H1 (cell line): ENCODE data around the gene CAPZB.

ENCODE experiments used
- CBX8 ChIP-seq: fragments of 300-800, 300-1000 bp; sonication (generic); IDR thresholded peaks from 2 replicates; pipeline ENCODE4 v1.7.1; 2016; ENCODE audit warnings: low read depth, low read length, borderline replicate concordance
- CHD1 ChIP-seq: IDR thresholded peaks from 2 replicates; pipeline ENCODE4 v1.6.1; 2012; ENCODE audit warnings: low read depth, low read length, improper control_type of control experiment
- CTCF ChIP-seq, 3 experiments: IDR thresholded peaks; 1 replicate in 2 of 3; 2 replicates in 1 of 3; pipeline versions ENCODE4 v1.5.1 to v1.6.1; 2011; ENCODE audit warnings: low read length in 3 of 3, mild to moderate bottlenecking in 3 of 3, inconsistent platforms in 2 of 3, low read depth in 1 of 3, moderate library complexity in 1 of 3; ENCODE audit not compliant: insufficient read depth in 1 of 3; ENCODE audit errors: control extremely low read depth in 1 of 3
- KDM1A ChIP-seq: fragments of 200-600, 300-600 bp; sonication (generic); IDR thresholded peaks from 2 replicates; pipeline ENCODE4 v1.7.1; 2016; ENCODE audit warnings: mild to moderate bottlenecking, low read length, borderline replicate concordance
- POLR2A ChIP-seq, 2 experiments: IDR thresholded peaks; 1 replicate in 1 of 2; 2 replicates in 1 of 2; pipeline ENCODE4 v1.6.1; 2011; ENCODE audit warnings: low read depth in 2 of 2, low read length in 2 of 2, mild to moderate bottlenecking in 2 of 2; ENCODE audit errors: control extremely low read depth in 1 of 2
- POLR2AphosphoS5 ChIP-seq: IDR thresholded peaks from 2 replicates; pipeline ENCODE4 v1.6.1; 2011; ENCODE audit warnings: low read depth, low read length
- RNF2 ChIP-seq: fragments of 200-900, 300-1000 bp; sonication (generic); IDR thresholded peaks from 2 replicates; pipeline ENCODE4 v1.7.1; 2016; ENCODE audit warnings: borderline replicate concordance, low read depth, mild to moderate bottlenecking, antibody characterized with exemption, low read length; ENCODE audit not compliant: poor library complexity, severe bottlenecking; ENCODE audit errors: missing control alignments
- SIN3A ChIP-seq, 2 experiments: IDR thresholded peaks in 1 of 2; conservative IDR thresholded peaks in 1 of 2; 2 replicates each; pipeline ENCODE4 v1.6.1; 2011 to 2012; ENCODE audit warnings: low read length in 2 of 2, improper control_type of control experiment in 1 of 2, low read depth in 1 of 2, mild to moderate bottlenecking in 1 of 2
- YY1 ChIP-seq: IDR thresholded peaks from 2 replicates; pipeline ENCODE4 v1.6.1; 2011; ENCODE audit warnings: low read depth, mild to moderate bottlenecking, low read length

DNA sequence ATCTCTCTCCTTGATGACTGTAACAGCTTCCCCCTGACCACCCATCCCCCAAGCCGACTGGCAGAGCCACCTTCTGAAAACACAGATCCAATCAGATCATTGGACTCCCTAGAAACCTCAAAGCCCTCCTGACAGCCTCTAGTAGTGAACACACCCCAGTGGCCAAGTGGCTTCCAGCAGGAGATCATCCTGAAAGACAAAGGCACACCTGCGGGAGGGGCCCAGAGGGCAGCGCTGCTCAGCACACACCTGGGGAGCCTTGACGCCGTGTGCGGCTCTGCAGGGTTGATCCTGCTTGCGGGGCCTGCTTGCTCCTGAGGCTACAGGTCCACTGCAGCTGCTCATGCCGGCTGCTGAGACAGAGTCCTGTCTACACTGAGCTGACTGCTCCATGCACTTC, 131.7 kb downstream of the CAPZB start:
- TF ChIP-seq POLR2A (IDR thresholded peaks at IDR 0.05; ENCODE audit: control extremely low read depth in 1 of 2, low read depth in 2 of 2, low read length in 2 of 2) (no peak), RNF2 (no peak), CTCF (IDR thresholded peaks at IDR 0.05; ENCODE audit: control extremely low read depth in 1 of 3, insufficient read depth in 1 of 3, low read depth in 1 of 3, low read length in 3 of 3) (peak in 2 of 3 experiments; percentile 17 to 19; a peak in 3 of 4 replicates), KDM1A (no peak), CBX8 (no peak), YY1 (peak; percentile 54; the same call in 1 of the 2 replicates), CHD1 (no peak), SIN3A (conservative IDR thresholded peaks at IDR 0.05 in 1 of 2, IDR thresholded peaks at IDR 0.05 in 1 of 2; ENCODE audit: low read depth in 1 of 2, low read length in 2 of 2) (0 out of 4 replicates have a peak, but pooled peaks of 1 of the 2 experiments have one; percentile 23), POLR2AphosphoS5 (no peak)
